Loucy (cell line): Measurements from ENCODE around the gene AMIGO3.
A peak's percentile ranks its signal among the peaks of the same experiment; 100 is the strongest.

Source experiments
- EZH2phosphoT487 ChIP-seq: fragments of 200-600 bp; IDR thresholded peaks from 2 replicates; pipeline ENCODE4 v1.6.1; 2018; ENCODE audit warnings: antibody characterized with exemption, mild to moderate bottlenecking, moderate library complexity, borderline replicate concordance
- TF ChIP-seq, protein P1 (sequence below): fragments of 200-600 bp; sonication (generic); conservative IDR thresholded peaks from 2 replicates; pipeline ENCODE4 v1.5.1; 2014; ENCODE audit warnings: mild to moderate bottlenecking, antibody characterized with exemption, low read length

DNA sequence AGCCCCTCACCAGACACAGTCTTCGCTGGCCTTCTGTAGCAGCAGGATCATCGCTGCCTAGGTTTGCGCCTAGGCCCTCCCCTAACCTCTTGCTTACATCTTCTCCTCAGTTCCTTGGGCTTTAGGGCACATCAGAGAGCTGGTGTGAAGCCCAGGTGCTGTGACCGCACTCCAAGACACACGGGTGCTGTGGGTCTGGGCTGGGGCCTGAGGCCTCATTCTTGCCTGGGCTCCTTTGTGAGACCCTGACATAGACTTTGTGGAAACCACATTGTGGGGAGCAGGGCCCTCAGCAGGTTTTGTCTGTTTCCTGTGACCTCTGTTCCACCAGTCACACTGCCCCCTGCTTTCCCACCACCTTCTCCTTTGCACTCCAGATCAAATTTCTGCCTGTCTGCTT lies 8.0 kb downstream of the AMIGO3 start:
- TF ChIP-seq, protein P1, sequence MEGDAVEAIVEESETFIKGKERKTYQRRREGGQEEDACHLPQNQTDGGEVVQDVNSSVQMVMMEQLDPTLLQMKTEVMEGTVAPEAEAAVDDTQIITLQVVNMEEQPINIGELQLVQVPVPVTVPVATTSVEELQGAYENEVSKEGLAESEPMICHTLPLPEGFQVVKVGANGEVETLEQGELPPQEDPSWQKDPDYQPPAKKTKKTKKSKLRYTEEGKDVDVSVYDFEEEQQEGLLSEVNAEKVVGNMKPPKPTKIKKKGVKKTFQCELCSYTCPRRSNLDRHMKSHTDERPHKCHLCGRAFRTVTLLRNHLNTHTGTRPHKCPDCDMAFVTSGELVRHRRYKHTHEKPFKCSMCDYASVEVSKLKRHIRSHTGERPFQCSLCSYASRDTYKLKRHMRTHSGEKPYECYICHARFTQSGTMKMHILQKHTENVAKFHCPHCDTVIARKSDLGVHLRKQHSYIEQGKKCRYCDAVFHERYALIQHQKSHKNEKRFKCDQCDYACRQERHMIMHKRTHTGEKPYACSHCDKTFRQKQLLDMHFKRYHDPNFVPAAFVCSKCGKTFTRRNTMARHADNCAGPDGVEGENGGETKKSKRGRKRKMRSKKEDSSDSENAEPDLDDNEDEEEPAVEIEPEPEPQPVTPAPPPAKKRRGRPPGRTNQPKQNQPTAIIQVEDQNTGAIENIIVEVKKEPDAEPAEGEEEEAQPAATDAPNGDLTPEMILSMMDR: peak; percentile 24
- TF ChIP-seq EZH2phosphoT487: no peak
